Fibroblast of the aortic adventitia (primary cell): ENCODE measurements around the gene SLC26A9. TPM values are rescaled to one million over a fixed set of nuclear protein-coding genes. Genes with fewer than 3 reads are reported as not detected.

Experiments used
- DNase-seq: peaks from one replicate; pipeline ENCODE4 v3.0.0-alpha.2; 2010; ENCODE audit warnings: low read depth
- H3K4me3 ChIP-seq: 2 replicates; pipeline ENCODE4 v1.5.1; 2011; ENCODE audit warnings: low read depth, mild to moderate bottlenecking, control low read depth, low read length, moderate library complexity
- total RNA-seq: library from RNA; depleted of rRNA; stranded (reverse); fragments of >200 nt; gene quantifications from 2 replicates; pipeline ENCODE4 v1.2.3, GENCODE V29; 2012; ENCODE audit warnings: low replicate concordance
- TF ChIP-seq, protein P1 (sequence below): IDR thresholded peaks from 2 replicates; pipeline ENCODE4 v1.5.1; 2011; ENCODE audit warnings: mild to moderate bottlenecking, low read length, control low read depth, inconsistent platforms; ENCODE audit not compliant: insufficient read depth

The SLC26A9 gene
- total RNA-seq, 1 donor = not detected

- TF ChIP-seq, protein P1, sequence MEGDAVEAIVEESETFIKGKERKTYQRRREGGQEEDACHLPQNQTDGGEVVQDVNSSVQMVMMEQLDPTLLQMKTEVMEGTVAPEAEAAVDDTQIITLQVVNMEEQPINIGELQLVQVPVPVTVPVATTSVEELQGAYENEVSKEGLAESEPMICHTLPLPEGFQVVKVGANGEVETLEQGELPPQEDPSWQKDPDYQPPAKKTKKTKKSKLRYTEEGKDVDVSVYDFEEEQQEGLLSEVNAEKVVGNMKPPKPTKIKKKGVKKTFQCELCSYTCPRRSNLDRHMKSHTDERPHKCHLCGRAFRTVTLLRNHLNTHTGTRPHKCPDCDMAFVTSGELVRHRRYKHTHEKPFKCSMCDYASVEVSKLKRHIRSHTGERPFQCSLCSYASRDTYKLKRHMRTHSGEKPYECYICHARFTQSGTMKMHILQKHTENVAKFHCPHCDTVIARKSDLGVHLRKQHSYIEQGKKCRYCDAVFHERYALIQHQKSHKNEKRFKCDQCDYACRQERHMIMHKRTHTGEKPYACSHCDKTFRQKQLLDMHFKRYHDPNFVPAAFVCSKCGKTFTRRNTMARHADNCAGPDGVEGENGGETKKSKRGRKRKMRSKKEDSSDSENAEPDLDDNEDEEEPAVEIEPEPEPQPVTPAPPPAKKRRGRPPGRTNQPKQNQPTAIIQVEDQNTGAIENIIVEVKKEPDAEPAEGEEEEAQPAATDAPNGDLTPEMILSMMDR = no peak
- H3K4me3 ChIP-seq = no peak overlapping the region
- DNase-seq = peak; percentile 70
These were observed 43.6 kb upstream of the SLC26A9 start for GRCh38 chr1:205986861-205987260.

GRCh38 chr1:205986292-205986691, 43.0 kb upstream of the SLC26A9 start:
- TF ChIP-seq, protein P1 = peak; percentile 8
- H3K4me3 ChIP-seq = no peak overlapping the region
- DNase-seq = no peak

DNA sequence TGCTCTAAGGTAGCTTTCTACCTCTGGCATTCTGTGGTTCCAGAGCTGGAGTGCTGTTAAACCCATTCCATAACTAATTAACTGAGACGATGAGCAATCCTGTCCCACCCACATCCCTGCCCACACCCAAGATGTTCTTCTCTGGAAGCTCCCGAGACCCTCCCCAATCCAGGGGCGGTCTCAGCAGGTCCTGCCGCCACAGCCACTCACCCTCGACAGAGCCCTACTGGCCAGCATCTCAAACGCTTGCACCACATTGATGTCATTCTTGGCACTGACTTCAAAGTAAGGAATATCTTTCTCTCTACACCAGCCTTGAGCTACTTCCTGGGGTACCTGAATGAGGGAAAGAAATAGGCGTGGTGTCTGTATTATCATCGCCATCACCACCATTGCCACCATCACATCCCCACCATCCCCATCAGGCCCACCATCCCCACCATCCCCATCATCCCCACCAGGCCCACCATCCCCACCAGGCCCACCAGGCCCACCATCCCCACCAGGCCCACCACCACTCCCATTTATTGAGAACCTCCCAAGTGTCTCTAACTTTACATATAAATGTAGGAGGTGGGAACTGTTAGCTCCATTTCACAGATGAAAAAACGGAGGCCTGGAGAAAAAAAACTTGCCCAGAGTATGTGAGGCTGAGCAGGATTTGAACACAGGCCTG, 42.2 kb upstream of the SLC26A9 start:
- no peak for DNase-seq
- H3K4me3 ChIP-seq = no peak overlapping the region
- TF ChIP-seq, protein P1 = no peak

GRCh38 chr1:205983925-205984725, 40.9 kb upstream of the SLC26A9 start:
- DNase-seq = peak; percentile 70
- no peak overlapping the region for H3K4me3 ChIP-seq
- TF ChIP-seq, protein P1 = peak; percentile 93

DNA sequence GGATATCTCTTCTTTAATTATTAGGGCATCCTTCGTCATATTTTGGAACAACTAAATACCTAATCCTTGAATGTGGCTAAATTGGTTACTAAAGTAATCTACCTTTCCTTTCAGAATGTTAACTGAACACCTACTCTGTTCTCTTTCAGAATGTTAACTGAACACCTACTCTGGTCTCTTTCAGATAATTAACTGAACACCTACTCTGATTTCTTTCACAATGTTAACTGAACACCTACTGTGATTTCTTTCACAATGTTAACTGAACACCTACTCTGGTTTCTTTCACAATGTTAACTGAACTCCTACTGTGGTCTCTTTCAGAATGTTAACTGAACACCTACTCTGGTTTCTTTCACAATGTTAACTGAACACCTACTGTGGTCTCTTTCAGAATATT, 38.0 kb upstream of the SLC26A9 start:
- no peak for DNase-seq
- TF ChIP-seq, protein P1 = no peak
- no peak overlapping the region for H3K4me3 ChIP-seq

DNA sequence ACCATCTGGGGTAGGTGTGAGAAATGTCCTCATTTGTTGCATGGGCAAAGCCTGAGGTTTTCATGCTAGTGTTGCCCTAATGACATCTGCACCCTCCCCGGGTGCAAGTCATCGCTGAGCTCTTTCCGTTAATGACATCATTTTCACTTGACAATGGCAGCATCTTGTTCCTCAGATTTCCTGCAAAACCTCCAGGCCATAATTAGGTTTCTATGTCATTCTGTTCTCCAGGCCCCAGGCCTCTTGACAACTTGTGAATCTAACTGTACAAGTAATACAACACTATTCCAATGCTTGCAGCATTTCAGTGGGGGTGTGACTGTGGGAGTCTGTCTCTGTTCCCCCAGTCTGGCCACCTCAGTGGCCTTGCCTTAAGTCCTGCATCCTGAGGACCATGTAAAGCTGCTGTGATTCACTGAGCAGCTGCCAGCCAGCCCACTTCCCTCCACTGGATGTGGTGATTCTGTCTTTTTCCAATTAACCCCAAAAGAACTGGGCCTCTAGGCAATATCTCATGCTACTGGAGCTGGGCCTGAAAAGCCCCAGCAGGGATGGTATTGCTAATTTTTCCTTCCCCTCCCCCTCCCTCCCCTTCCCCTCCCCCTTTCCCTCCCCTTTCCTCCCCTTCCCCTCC, 37.1 kb upstream of the SLC26A9 start:
- DNase-seq = no peak
- TF ChIP-seq, protein P1 = no peak
- no peak overlapping the region for H3K4me3 ChIP-seq
